Measurements from ENCODE around the gene FXYD3. TPM values are rescaled to one million over a fixed set of nuclear protein-coding genes. Genes with fewer than 3 reads are reported as not detected.

FXYD3 gene
- total RNA-seq, 4 donors from 2014 or later, result 282 to 837 (median 489) TPM

DNA sequence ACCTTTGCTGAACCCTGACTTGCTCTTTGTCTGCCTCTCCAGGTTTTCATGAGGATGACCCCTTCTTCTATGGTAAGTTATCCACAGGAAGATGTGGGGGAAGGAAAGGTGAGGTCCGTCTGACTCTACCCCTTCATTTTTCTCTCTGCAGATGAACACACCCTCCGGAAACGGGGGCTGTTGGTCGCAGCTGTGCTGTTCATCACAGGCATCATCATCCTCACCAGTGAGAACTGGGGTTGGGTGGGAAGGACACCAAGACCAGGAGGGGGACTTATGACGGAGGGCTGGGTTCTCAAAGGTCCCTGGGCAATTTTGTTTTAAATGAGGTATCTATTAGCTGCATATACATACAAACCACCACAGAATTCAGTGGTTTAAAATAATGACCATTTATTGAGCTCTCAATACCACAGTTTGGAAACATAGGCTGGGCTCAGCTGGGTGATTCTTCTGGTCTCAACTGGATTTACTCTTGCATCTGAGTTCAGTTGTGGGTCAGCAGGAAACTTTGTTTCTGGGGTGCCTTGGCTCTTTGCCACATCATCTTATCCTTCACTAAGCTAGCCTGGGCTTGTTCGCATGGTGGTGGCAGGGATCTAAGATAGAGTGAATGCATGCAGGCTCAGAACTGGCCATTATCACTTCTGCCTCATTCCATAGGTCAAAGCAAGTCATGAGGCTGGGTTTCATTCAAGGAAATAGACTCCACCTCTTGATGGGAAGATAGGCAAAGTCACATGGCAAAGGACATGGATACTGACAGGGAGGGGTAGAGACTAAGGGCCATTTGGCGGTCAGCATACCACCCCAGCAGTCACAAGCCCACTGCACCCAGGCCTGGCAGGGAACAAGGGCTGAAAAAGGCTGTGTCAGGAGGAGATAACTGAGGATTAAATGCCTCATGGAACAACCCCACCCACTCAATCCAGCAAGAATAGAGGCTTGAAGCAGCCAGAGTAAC is 50.8 kb downstream of the FXYD3 start:
- peak overlapping the region in 3 of 4 donors; percentile 69 to 70 (median 69) for H3K27ac ChIP-seq
- H3K27me3 ChIP-seq, result no peaks in the 10 kb centered on the region
- intact Hi-C loops (cut with DNase I), result no loop called here
- DNase-seq, result no peak
- TF ChIP-seq, protein P1, sequence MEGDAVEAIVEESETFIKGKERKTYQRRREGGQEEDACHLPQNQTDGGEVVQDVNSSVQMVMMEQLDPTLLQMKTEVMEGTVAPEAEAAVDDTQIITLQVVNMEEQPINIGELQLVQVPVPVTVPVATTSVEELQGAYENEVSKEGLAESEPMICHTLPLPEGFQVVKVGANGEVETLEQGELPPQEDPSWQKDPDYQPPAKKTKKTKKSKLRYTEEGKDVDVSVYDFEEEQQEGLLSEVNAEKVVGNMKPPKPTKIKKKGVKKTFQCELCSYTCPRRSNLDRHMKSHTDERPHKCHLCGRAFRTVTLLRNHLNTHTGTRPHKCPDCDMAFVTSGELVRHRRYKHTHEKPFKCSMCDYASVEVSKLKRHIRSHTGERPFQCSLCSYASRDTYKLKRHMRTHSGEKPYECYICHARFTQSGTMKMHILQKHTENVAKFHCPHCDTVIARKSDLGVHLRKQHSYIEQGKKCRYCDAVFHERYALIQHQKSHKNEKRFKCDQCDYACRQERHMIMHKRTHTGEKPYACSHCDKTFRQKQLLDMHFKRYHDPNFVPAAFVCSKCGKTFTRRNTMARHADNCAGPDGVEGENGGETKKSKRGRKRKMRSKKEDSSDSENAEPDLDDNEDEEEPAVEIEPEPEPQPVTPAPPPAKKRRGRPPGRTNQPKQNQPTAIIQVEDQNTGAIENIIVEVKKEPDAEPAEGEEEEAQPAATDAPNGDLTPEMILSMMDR (IDR thresholded peaks at IDR 0.05), result no peak
- TF ChIP-seq POLR2A (IDR thresholded peaks at IDR 0.05), result no peak
- 86 to 88% methylated on average over 6 of the region's 7 CpGs for whole genome bisulfite sequencing, 2 donors
- H3K36me3 ChIP-seq, result peaks cover 0 to 67% (median 11%) of the 10 kb centered on the region in 3 donors
- H3K9me3 ChIP-seq, result peaks cover 6 to 39% (median 20%) of the 10 kb centered on the region in 3 donors
- H3K4me1 ChIP-seq, result peaks cover 11 to 45% (median 15%) of the 10 kb centered on the region in 3 donors
- no peak overlapping the region for H3K4me3 ChIP-seq

DNA sequence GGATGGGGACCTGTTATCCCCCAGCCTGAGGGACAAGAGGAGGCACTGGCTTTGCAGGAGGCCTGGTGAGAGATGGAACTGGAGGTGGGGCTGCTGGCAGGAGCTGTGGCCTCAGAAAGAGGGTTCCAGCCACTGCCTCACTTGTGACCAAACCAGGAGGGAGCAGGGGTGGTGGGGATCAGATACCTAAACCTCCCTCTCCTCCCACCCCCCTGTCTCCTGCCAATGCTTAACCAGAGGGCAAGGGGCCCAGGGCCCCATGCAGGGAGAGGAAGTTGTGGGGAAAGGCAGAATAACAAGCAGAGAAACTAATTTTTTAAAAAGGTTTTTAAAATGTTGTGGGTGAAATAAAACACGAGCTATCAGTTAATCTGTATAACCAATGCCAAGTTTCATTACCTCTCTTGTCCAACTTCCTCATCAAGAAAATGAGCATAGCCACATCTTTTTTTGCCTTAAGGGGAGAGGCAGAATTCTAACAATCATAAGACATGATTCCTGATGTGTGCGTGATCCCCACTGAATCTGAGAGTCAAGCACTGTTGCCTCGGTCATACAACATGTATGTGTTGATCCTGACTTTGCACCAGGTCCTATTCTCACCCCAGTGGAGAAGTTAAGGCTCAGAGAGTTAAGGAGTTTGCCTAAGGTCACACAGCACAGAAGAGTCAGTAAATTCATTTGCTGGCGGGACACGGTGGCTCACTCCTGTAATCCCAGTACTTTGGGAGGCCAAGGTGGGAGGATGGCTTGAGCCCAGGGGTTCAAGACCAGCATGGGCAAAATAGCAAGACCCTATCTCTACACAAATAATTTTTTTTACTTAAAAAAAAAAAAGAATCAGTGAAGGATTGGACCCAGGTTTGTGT is 51.9 kb downstream of the FXYD3 start:
- H3K4me1 ChIP-seq, result peaks cover 11 to 45% (median 15%) of the 10 kb centered on the region in 3 donors
- TF ChIP-seq, protein P1 (IDR thresholded peaks at IDR 0.05), result no peak
- TF ChIP-seq POLR2A (IDR thresholded peaks at IDR 0.05), result no peak
- H3K27ac ChIP-seq, result peak overlapping the region in 3 of 4 donors; percentile 69 to 70 (median 69)
- WGBS, 2 donors, result 35 to 50% methylated on average over 5 of the region's 5 CpGs
- no peak for DNase-seq
- H3K4me3 ChIP-seq, result no peak overlapping the region
- H3K36me3 ChIP-seq, result peaks cover 0 to 56% (median 11%) of the 10 kb centered on the region in 3 donors
- no peaks in the 10 kb centered on the region for H3K27me3 ChIP-seq
- intact Hi-C loops (cut with DNase I), result no loop called here
- peaks cover 6 to 35% (median 20%) of the 10 kb centered on the region in 3 donors for H3K9me3 ChIP-seq

DNA sequence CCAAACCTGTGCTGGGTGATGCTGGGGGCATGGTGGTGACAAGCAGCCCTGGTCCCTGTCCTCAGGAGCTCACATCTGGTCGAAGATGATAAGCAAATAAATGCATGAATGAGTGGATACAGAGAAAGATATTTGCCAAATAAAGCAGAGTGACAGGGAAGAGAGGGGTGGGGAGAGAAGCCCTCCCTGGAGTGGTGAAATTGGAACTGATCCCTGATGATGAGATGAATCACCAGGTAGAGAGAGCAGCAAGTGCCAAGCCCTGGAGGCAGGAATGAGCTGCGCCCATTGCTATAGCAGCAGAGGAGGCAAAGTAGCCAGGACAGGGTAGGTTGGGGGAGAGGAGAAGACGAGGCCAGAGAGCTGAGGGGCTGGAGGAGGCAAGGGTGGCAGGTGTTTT is 52.6 kb downstream of the FXYD3 start:
- Histone ChIP-seq H3K27me3 (no peaks in the 10 kb centered on the region), H3K27ac (peak overlapping the region in 3 of 4 donors; percentile 69 to 70 (median 69)), H3K4me3 (no peak overlapping the region), H3K36me3 (peaks cover 0 to 49% (median 11%) of the 10 kb centered on the region in 3 donors), H3K4me1 (peaks cover 11 to 45% (median 15%) of the 10 kb centered on the region in 3 donors), H3K9me3 (peaks cover 6 to 33% (median 20%) of the 10 kb centered on the region in 3 donors)
- 33 to 59% methylated on average over 3 of the region's 3 CpGs for WGBS, 2 donors
- TF ChIP-seq, protein P1 (IDR thresholded peaks at IDR 0.05), result peak in 1 of 6 experiments; percentile 21
- no peak for TF ChIP-seq POLR2A (IDR thresholded peaks at IDR 0.05)
- no peak for DNase-seq
- intact Hi-C loops (cut with DNase I), result no loop called here

DNA sequence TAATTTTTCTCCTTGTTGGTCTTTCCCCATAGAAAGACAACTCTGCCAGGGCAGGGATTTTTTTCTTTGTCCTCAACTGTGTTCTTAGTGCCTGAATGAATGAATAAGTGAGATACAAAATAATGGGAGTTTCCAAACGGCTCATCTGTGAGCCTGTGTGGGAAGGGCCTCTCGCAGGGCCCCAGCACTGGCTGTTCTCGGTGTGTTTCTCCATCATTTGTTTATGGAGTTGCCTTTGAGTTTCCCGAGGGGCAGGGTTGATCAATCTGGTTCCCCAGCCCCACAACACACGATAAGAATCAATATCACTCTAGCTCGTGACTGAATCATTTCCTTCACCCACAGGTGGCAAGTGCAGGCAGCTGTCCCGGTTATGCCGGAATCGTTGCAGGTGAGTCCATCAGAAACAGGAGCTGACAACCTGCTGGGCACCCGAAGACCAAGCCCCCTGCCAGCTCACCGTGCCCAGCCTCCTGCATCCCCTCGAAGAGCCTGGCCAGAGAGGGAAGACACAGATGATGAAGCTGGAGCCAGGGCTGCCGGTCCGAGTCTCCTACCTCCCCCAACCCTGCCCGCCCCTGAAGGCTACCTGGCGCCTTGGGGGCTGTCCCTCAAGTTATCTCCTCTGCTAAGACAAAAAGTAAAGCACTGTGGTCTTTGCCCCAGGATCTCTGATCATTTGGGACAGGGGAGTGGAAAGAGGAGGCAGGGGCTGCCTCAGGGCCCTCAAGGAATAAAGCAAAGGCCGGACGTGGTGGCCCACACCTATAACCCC is 53.8 kb downstream of the FXYD3 start:
- Histone ChIP-seq H3K27me3 (no peaks in the 10 kb centered on the region), H3K4me1 (peaks cover 11 to 37% (median 15%) of the 10 kb centered on the region in 3 donors), H3K4me3 (no peak overlapping the region), H3K9me3 (peaks cover 6 to 25% (median 12%) of the 10 kb centered on the region in 3 donors), H3K27ac (peak overlapping the region in 2 of 4 donors; percentile 69), H3K36me3 (peaks cover 0 to 38% (median 5%) of the 10 kb centered on the region in 3 donors)
- WGBS, 2 donors, result 64 to 74% methylated on average over 4 to 17 of the region's 18 CpGs
- intact Hi-C loops (cut with DNase I), result no loop called here
- no peak for DNase-seq
- TF ChIP-seq, protein P1 (IDR thresholded peaks at IDR 0.05), result no peak
- no peak for TF ChIP-seq POLR2A (IDR thresholded peaks at IDR 0.05)

All from esophagus squamous epithelium (tissue), 5 donors.